ENCODE data around the gene PTTG1. TPM values are rescaled to one million over a fixed set of nuclear protein-coding genes. Genes with fewer than 3 reads are reported as not detected.

The PTTG1 gene
- total and polyA plus RNA-seq, 3 donors from 2014 or later = 153 to 429 (median 209) TPM

GRCh38 chr5:160463740-160464465 is 42.2 kb downstream of the PTTG1 start:
- 51 to 67% methylated on average over 7 of the region's 7 CpGs for WGBS, 2 donors
- no peaks in the 10 kb centered on the region for H3K36me3 ChIP-seq (ENCODE audit: low read depth, missing control alignments)
- H3K4me3 ChIP-seq = no peak overlapping the region
- no peak overlapping the region for H3K27ac ChIP-seq
- intact Hi-C loops (cut with DNase I; ENCODE audit: low total_unique reads) = no loop called here
- no peak for TF ChIP-seq CTCF (IDR thresholded peaks at IDR 0.05)
- no peak for TF ChIP-seq POLR2A (IDR thresholded peaks at IDR 0.05)
- H3K4me1 ChIP-seq = no peaks in the 10 kb centered on the region
- no peak for DNase-seq
- H3K27me3 ChIP-seq = no peaks in the 10 kb centered on the region
- H3K9me3 ChIP-seq = no peaks in the 10 kb centered on the region

- H3K36me3 ChIP-seq (ENCODE audit: low read depth, missing control alignments) = no peaks in the 10 kb centered on the region
- H3K4me3 ChIP-seq = no peak overlapping the region
- no peak for DNase-seq
- H3K27ac ChIP-seq = no peak overlapping the region
- H3K4me1 ChIP-seq = no peaks in the 10 kb centered on the region
- no peaks in the 10 kb centered on the region for H3K27me3 ChIP-seq
- intact Hi-C loops (cut with DNase I; ENCODE audit: low total_unique reads) = no loop called here
- H3K9me3 ChIP-seq = no peaks in the 10 kb centered on the region
- WGBS, 2 donors = 70 to 78% methylated on average over 4 of the region's 4 CpGs
- TF ChIP-seq POLR2A (IDR thresholded peaks at IDR 0.05) (no peak), CTCF (IDR thresholded peaks at IDR 0.05) (no peak)
These were observed 42.8 kb downstream of the PTTG1 start for GRCh38 chr5:160464466-160464797.

GRCh38 chr5:160466116-160466515 is 44.5 kb downstream of the PTTG1 start:
- H3K4me3 ChIP-seq = no peak overlapping the region
- TF ChIP-seq POLR2A (IDR thresholded peaks at IDR 0.05) (no peak), CTCF (IDR thresholded peaks at IDR 0.05) (no peak)
- H3K4me1 ChIP-seq = peaks cover 6% of the 10 kb centered on the region
- H3K36me3 ChIP-seq (ENCODE audit: low read depth, missing control alignments) = no peaks in the 10 kb centered on the region
- intact Hi-C loops (cut with DNase I; ENCODE audit: low total_unique reads) = no loop called here
- no peaks in the 10 kb centered on the region for H3K9me3 ChIP-seq
- 72 to 84% methylated on average over 5 of the region's 5 CpGs for WGBS, 2 donors
- H3K27ac ChIP-seq = no peak overlapping the region
- DNase-seq = no peak
- H3K27me3 ChIP-seq = no peaks in the 10 kb centered on the region

- Histone ChIP-seq H3K4me3 (no peak overlapping the region), H3K4me1 (peaks cover 7% of the 10 kb centered on the region), H3K27ac (no peak overlapping the region), H3K9me3 (no peaks in the 10 kb centered on the region), H3K27me3 (no peaks in the 10 kb centered on the region), H3K36me3 (ENCODE audit: low read depth, missing control alignments) (no peaks in the 10 kb centered on the region)
- intact Hi-C loops (cut with DNase I; ENCODE audit: low total_unique reads) = no loop called here
- no peak for DNase-seq
- WGBS, 2 donors = 34 to 61% methylated on average over 9 of the region's 9 CpGs
- TF ChIP-seq POLR2A (IDR thresholded peaks at IDR 0.05) = no peak
- TF ChIP-seq CTCF (IDR thresholded peaks at IDR 0.05) = no peak
These were observed 45.4 kb downstream of the PTTG1 start for GRCh38 chr5:160466889-160467554.

Measured in testis (tissue), 3 donors.